SK-N-SH (cell line): ENCODE measurements around the gene RFX4. TPM values are rescaled to one million over a fixed set of nuclear protein-coding genes. Genes with fewer than 3 reads are reported as not detected.

Experiments used
- CTCF ChIA-PET: fragments of 300-600, 350-600 bp; formaldehyde crosslinking; extraction: SDS; loops from one replicate; lab custom pipeline; 2021; lab: Yijun Ruan, JAX
- POLR2A ChIA-PET: fragments of 350-600 bp; sonication (Branson Sonifier 250); formaldehyde crosslinking; extraction: SDS; loops from one replicate; lab custom pipeline; 2020; ENCODE audit warnings: antibody characterized with exemption, inconsistent platforms; lab: Yijun Ruan, JAX
- DNase-seq: peaks from one replicate; pipeline ENCODE4 v3.0.0; 2012
- H2AFZ ChIP-seq: fragments of 200-600 bp; sonication (generic); 2 replicates; pipeline ENCODE4 v1.8.1; 2016; ENCODE audit warnings: antibody characterized with exemption, mild to moderate bottlenecking, low read depth
- H3F3A ChIP-seq: fragments of 200-600 bp; sonication (generic); replicated peaks from 2 replicates; pipeline ENCODE3; 2016; ENCODE audit warnings: antibody characterized with exemption, mild to moderate bottlenecking; ENCODE audit not compliant: insufficient read depth
- H3K27ac ChIP-seq, 2 experiments: fragments of 200-500 bp in 1 of 2; fragments of 200-600 bp in 1 of 2; sonication (Bioruptor generic) in 1 of 2; sonication (generic), shearing (Covaris generic) in 1 of 2; 2 replicates each; pipeline versions ENCODE4 v1.5.1 to v1.6.1; 2014 to 2016; ENCODE audit warnings: low read depth in 2 of 2, inconsistent platforms in 1 of 2, low read length in 1 of 2, mild to moderate bottlenecking in 1 of 2, mixed read lengths in 1 of 2
- H3K27me3 ChIP-seq: fragments of 200-600 bp; sonication (generic), shearing (Covaris generic); 2 replicates; pipeline ENCODE4 v1.6.1; 2016; ENCODE audit warnings: mixed run types; ENCODE audit not compliant: insufficient read depth
- H3K36me3 ChIP-seq, 2 experiments: fragments of 200-500 bp in 1 of 2; fragments of 200-600 bp in 1 of 2; sonication (Bioruptor generic) in 1 of 2; sonication (generic) in 1 of 2; replicated peaks in 1 of 2; 2 replicates each; pipeline versions ENCODE3 to v1.5.1; 2014 to 2016; ENCODE audit warnings: low read length in 1 of 2, mild to moderate bottlenecking in 1 of 2; ENCODE audit not compliant: insufficient read depth in 2 of 2, control insufficient read depth in 1 of 2
- H3K4me1 ChIP-seq, 2 experiments: fragments of 200-500 bp in 1 of 2; fragments of 200-600 bp in 1 of 2; sonication (Bioruptor generic) in 1 of 2; sonication (generic), shearing (Covaris generic) in 1 of 2; 2 replicates each; pipeline versions ENCODE4 v1.5.1 to v1.6.1; 2014 to 2016; ENCODE audit warnings: low read depth in 1 of 2, low read length in 1 of 2, mixed run types in 1 of 2; ENCODE audit not compliant: insufficient read depth in 2 of 2, control insufficient read depth in 1 of 2
- H3K4me2 ChIP-seq: fragments of 200-600 bp; sonication (generic), shearing (Covaris generic); 2 replicates; pipeline ENCODE4 v1.6.1; 2017; ENCODE audit warnings: mixed run types
- H3K4me3 ChIP-seq, 2 experiments: fragments of 200-500 bp in 1 of 2; fragments of 200-600 bp in 1 of 2; sonication (Bioruptor generic) in 1 of 2; sonication (generic), shearing (Covaris generic) in 1 of 2; 2 replicates each; pipeline versions ENCODE4 v1.5.1 to v1.8.1; 2014 to 2016; ENCODE audit warnings: low read depth in 2 of 2, inconsistent platforms in 1 of 2, low read length in 1 of 2, mild to moderate bottlenecking in 1 of 2, mixed read lengths in 1 of 2, moderate library complexity in 1 of 2
- H3K79me2 ChIP-seq: fragments of 200-600 bp; sonication (generic); 2 replicates; pipeline ENCODE4 v1.8.1; 2017; ENCODE audit warnings: mild to moderate bottlenecking; ENCODE audit not compliant: insufficient read depth
- H3K9ac ChIP-seq: fragments of 200-600 bp; sonication (generic); 2 replicates; pipeline ENCODE4 v1.6.1; 2017; ENCODE audit warnings: mixed run types
- H3K9me2 ChIP-seq: fragments of 200-600 bp; sonication (generic); 2 replicates; pipeline ENCODE4 v1.6.1; 2017; ENCODE audit warnings: mixed run types
- H3K9me3 ChIP-seq: fragments of 200-600 bp; sonication (generic); 2 replicates; pipeline ENCODE4 v1.6.1; 2017; ENCODE audit warnings: mixed run types, mild to moderate bottlenecking, moderate library complexity
- H4K20me1 ChIP-seq: fragments of 200-600 bp; sonication (generic); 2 replicates; pipeline ENCODE4 v1.6.1; 2017; ENCODE audit warnings: mild to moderate bottlenecking, mixed run types; ENCODE audit not compliant: insufficient read depth
- CHD2 ChIP-seq: fragments of 150-350 bp; IDR thresholded peaks from 2 replicates; pipeline ENCODE4 v1.6.1; 2018; ENCODE audit warnings: low read length; ENCODE audit not compliant: partially characterized antibody
- FOSL2 ChIP-seq: IDR thresholded peaks from 2 replicates; pipeline ENCODE4 v1.4.0; 2012; ENCODE audit warnings: low read depth, mild to moderate bottlenecking, moderate library complexity, borderline replicate concordance
- JUND ChIP-seq: IDR thresholded peaks from 2 replicates; pipeline ENCODE4 v1.4.0; 2012
- MXI1 ChIP-seq: IDR thresholded peaks from 2 replicates; pipeline ENCODE4 v1.6.1; 2012; ENCODE audit warnings: mild to moderate bottlenecking, low read depth, low read length, improper control_type of control experiment
- NFIC ChIP-seq: IDR thresholded peaks from 2 replicates; pipeline ENCODE4 v1.4.0; 2012; ENCODE audit warnings: borderline replicate concordance
- NRF1 ChIP-seq: IDR thresholded peaks from 2 replicates; pipeline ENCODE4 v1.6.1; 2012; ENCODE audit warnings: low read depth, mild to moderate bottlenecking, low read length
- POLR2AphosphoS5 ChIP-seq: IDR thresholded peaks from 2 replicates; pipeline ENCODE4 v1.6.1; 2012; ENCODE audit warnings: low read depth, low read length
- SIN3A ChIP-seq: IDR thresholded peaks from 2 replicates; pipeline ENCODE4 v1.6.1; 2012; ENCODE audit warnings: low read depth, mild to moderate bottlenecking, low read length, moderate library complexity, borderline replicate concordance
- YY1 ChIP-seq: IDR thresholded peaks from 2 replicates; pipeline ENCODE4 v1.4.0; 2012; ENCODE audit warnings: low read depth, mild to moderate bottlenecking
- WGBS: methylation state at CpG from one replicate; pipeline ENCODE4 v1.1.6; 2017; ENCODE audit warnings: low lambda C conversion rate; 5-methylcytosine and 5-hydroxymethylcytosine counted together
- polyA plus RNA-seq, 3 experiments: library from polyadenylated mRNA; depleted of rRNA; stranded (reverse); fragments of >200 nt; gene quantifications; 2 replicates each; pipeline ENCODE4 v1.2.3, GENCODE V29; 2012
- TF ChIP-seq, protein P1 (sequence below): IDR thresholded peaks from 2 replicates; pipeline ENCODE4; 2012
- TF ChIP-seq, protein P2 (sequence below): fragments of 150-350 bp; IDR thresholded peaks from 2 replicates; pipeline ENCODE4 v1.6.1; 2017; ENCODE audit warnings: antibody characterized with exemption, low read length, low read depth, borderline replicate concordance
- TF ChIP-seq, protein P3 (sequence below): IDR thresholded peaks from 2 replicates; pipeline ENCODE4 v1.6.1; 2012; ENCODE audit warnings: mild to moderate bottlenecking, low read depth, low read length, moderate library complexity
- TF ChIP-seq, protein P4 (sequence below): fragments of 200-600 bp; sonication (generic); IDR thresholded peaks from 2 replicates; pipeline ENCODE4 v1.6.1; 2017; ENCODE audit warnings: antibody characterized with exemption, mild to moderate bottlenecking, moderate library complexity
- TF ChIP-seq, protein P5 (sequence below): fragments of 150-350 bp; IDR thresholded peaks from 2 replicates; pipeline ENCODE4 v1.6.1; 2016; ENCODE audit warnings: mild to moderate bottlenecking, low read depth, low read length

Gene RFX4
- polyA plus RNA-seq, 1 of the 3 experiments (the other 2 are of a cell fraction): not detected

DNA sequence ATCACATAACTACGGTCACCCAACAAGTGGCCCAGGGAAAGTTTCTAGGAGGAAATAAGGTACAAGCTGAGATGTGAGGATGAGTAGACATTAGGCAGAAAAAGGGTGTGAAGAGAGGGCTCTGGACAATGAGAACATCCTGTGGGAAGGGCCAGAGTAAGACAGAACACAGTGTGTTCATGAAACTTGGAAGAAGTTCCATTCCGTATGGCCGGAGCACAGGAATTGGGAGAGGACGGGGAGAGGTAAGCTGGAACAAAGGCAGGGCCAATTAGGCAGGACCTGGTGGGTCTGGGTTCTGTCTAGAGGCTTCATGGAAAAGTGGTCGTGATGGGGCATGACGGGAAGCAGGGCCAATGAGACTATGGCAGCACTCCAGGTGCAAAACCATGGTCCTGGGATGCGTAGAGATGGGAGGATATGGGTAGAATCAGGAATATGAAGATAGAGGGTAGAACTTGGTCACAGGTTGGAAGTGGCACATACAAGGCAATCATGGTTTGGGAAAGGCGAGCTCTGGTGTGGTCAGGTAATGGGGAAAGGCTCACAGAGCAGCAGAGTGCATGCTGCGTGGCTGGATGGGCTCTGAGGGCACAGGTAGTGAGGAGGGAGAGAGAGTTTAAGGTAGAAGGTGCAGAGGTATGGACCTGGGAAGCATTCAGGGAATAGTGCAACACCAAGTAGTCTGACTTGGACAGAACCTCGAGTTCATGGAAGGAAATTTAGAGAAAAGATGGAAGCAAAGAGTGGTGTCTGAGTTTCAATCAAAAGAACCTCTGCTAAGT lies 93.0 kb downstream of the RFX4 start:
- CTCF ChIA-PET: interaction anchor here (1.5 kb wide), 1 partner anchor 14 kb away, joined by 5 read pairs; no protein-coding TSS in a partner anchor

More for the DNA sequence above, 93.0 kb downstream of the RFX4 start:
- DNase-seq: no peak
- Histone ChIP-seq H3K4me3 (no peak overlapping the region), H3K79me2 (no peaks in the 10 kb centered on the region), H3K27ac (no peak overlapping the region), H3K36me3 (no peaks in the 10 kb centered on the region), H3K4me2 (no peak overlapping the region), H3K9me3 (no peaks in the 10 kb centered on the region), H3K9me2 (no peaks in the 10 kb centered on the region), H3K27me3 (no peaks in the 10 kb centered on the region; the same call in 1 of the 2 replicates), H3F3A (no peaks in the 10 kb centered on the region), H3K4me1 (no peaks in the 10 kb centered on the region; a peak in 1 of 4 replicates), H2AFZ (no peak overlapping the region), H3K9ac (no peak overlapping the region), H4K20me1 (no peaks in the 10 kb centered on the region)
- 57% methylated on average over 10 of the region's 10 CpGs for WGBS
- POLR2A ChIA-PET: no interaction called here
- TF ChIP-seq, protein P1, sequence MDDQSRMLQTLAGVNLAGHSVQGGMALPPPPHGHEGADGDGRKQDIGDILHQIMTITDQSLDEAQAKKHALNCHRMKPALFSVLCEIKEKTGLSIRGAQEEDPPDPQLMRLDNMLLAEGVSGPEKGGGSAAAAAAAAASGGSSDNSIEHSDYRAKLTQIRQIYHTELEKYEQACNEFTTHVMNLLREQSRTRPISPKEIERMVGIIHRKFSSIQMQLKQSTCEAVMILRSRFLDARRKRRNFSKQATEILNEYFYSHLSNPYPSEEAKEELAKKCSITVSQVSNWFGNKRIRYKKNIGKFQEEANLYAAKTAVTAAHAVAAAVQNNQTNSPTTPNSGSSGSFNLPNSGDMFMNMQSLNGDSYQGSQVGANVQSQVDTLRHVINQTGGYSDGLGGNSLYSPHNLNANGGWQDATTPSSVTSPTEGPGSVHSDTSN: no peak
- no peak for TF ChIP-seq MXI1
- no peak for TF ChIP-seq NRF1
- TF ChIP-seq, protein P2, sequence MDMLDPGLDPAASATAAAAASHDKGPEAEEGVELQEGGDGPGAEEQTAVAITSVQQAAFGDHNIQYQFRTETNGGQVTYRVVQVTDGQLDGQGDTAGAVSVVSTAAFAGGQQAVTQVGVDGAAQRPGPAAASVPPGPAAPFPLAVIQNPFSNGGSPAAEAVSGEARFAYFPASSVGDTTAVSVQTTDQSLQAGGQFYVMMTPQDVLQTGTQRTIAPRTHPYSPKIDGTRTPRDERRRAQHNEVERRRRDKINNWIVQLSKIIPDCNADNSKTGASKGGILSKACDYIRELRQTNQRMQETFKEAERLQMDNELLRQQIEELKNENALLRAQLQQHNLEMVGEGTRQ: no peak
- TF ChIP-seq, protein P3, sequence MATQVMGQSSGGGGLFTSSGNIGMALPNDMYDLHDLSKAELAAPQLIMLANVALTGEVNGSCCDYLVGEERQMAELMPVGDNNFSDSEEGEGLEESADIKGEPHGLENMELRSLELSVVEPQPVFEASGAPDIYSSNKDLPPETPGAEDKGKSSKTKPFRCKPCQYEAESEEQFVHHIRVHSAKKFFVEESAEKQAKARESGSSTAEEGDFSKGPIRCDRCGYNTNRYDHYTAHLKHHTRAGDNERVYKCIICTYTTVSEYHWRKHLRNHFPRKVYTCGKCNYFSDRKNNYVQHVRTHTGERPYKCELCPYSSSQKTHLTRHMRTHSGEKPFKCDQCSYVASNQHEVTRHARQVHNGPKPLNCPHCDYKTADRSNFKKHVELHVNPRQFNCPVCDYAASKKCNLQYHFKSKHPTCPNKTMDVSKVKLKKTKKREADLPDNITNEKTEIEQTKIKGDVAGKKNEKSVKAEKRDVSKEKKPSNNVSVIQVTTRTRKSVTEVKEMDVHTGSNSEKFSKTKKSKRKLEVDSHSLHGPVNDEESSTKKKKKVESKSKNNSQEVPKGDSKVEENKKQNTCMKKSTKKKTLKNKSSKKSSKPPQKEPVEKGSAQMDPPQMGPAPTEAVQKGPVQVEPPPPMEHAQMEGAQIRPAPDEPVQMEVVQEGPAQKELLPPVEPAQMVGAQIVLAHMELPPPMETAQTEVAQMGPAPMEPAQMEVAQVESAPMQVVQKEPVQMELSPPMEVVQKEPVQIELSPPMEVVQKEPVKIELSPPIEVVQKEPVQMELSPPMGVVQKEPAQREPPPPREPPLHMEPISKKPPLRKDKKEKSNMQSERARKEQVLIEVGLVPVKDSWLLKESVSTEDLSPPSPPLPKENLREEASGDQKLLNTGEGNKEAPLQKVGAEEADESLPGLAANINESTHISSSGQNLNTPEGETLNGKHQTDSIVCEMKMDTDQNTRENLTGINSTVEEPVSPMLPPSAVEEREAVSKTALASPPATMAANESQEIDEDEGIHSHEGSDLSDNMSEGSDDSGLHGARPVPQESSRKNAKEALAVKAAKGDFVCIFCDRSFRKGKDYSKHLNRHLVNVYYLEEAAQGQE: no peak
- no peak for TF ChIP-seq YY1
- TF ChIP-seq FOSL2: no peak
- TF ChIP-seq POLR2AphosphoS5: no peak
- no peak for TF ChIP-seq NFIC
- no peak for TF ChIP-seq JUND
- TF ChIP-seq, protein P4, sequence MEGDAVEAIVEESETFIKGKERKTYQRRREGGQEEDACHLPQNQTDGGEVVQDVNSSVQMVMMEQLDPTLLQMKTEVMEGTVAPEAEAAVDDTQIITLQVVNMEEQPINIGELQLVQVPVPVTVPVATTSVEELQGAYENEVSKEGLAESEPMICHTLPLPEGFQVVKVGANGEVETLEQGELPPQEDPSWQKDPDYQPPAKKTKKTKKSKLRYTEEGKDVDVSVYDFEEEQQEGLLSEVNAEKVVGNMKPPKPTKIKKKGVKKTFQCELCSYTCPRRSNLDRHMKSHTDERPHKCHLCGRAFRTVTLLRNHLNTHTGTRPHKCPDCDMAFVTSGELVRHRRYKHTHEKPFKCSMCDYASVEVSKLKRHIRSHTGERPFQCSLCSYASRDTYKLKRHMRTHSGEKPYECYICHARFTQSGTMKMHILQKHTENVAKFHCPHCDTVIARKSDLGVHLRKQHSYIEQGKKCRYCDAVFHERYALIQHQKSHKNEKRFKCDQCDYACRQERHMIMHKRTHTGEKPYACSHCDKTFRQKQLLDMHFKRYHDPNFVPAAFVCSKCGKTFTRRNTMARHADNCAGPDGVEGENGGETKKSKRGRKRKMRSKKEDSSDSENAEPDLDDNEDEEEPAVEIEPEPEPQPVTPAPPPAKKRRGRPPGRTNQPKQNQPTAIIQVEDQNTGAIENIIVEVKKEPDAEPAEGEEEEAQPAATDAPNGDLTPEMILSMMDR: no peak
- TF ChIP-seq, protein P5, sequence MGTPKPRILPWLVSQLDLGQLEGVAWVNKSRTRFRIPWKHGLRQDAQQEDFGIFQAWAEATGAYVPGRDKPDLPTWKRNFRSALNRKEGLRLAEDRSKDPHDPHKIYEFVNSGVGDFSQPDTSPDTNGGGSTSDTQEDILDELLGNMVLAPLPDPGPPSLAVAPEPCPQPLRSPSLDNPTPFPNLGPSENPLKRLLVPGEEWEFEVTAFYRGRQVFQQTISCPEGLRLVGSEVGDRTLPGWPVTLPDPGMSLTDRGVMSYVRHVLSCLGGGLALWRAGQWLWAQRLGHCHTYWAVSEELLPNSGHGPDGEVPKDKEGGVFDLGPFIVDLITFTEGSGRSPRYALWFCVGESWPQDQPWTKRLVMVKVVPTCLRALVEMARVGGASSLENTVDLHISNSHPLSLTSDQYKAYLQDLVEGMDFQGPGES: no peak
- TF ChIP-seq CHD2: no peak
- no peak for TF ChIP-seq SIN3A
- TF ChIP-seq, all 33 proteins: peak for 0
